Gastrocnemius medialis (tissue), 4 donors: ENCODE measurements around the gene CSGALNACT2.

ENCODE experiments used
- CTCF ChIP-seq, 5 experiments: fragments of 450-650 bp in 3 of 5; fragments of 200-600 bp in 2 of 5; sonication (generic) in 2 of 5; IDR thresholded peaks in 4 of 5; conservative IDR thresholded peaks in 1 of 5; 1 replicate in 4 of 5; 2 replicates in 1 of 5; pipeline ENCODE4 v1.5.1; 2016 to 2019; ENCODE audit warnings: antibody characterized with exemption in 5 of 5, mild to moderate bottlenecking in 3 of 5, moderate library complexity in 3 of 5
- POLR2A ChIP-seq, 2 donors: fragments of 450-650 bp; IDR thresholded peaks; one replicate each; pipeline ENCODE4 v1.6.1; 2017; ENCODE audit warnings: antibody characterized with exemption in 2 of 2, mild to moderate bottlenecking in 2 of 2, moderate library complexity in 2 of 2

GRCh38 chr10:43111101-43111500 is 27.1 kb upstream of the CSGALNACT2 start:
- TF ChIP-seq POLR2A (IDR thresholded peaks at IDR 0.05) (no peak), CTCF (IDR thresholded peaks at IDR 0.05 in 4 of 5, conservative IDR thresholded peaks at IDR 0.05 in 1 of 5) (no peak)
